T-helper 1 cell treated with Interleukin-12 subunit alpha and Interleukin-12 subunit beta and Interleukin-4 antibody, amounts not matched to agents 30 ng/mL and 1 ng/mL, for 36 hours (primary cell): Measurements from ENCODE around the gene MED28. TPM values are rescaled to one million over a fixed set of nuclear protein-coding genes. Genes with fewer than 3 reads are reported as not detected.

Experiments
- intact Hi-C: fragments of 100-400 bp; cut with micrococcal nuclease; formaldehyde crosslinking; loops from one replicate; pipeline ENCODE4 v1.15.1; 2024
- total RNA-seq: library from RNA; stranded (reverse); gene quantifications from 2 replicates; pipeline ENCODE4 v1.2.3, GENCODE V29; 2022

Gene MED28
- total RNA-seq, 1 donor from 2014 or later, result 42.7 TPM

GRCh38 chr4:17662694-17663093 lies 48.3 kb downstream of the MED28 start:
- intact Hi-C loops, result no loop called here

GRCh38 chr4:17664755-17665154 lies 50.3 kb downstream of the MED28 start:
- intact Hi-C loops, result no loop called here

- intact Hi-C loops, result no loop called here
Observed at GRCh38 chr4:17665346-17665745, 50.9 kb downstream of the MED28 start.

- intact Hi-C loops, result no loop called here
Observed at GRCh38 chr4:17665852-17666251, 51.4 kb downstream of the MED28 start.

- intact Hi-C loops, result no loop called here
Observed at GRCh38 chr4:17667253-17667652, 52.8 kb downstream of the MED28 start.

- intact Hi-C loops, result no loop called here
Observed at GRCh38 chr4:17667653-17668201, 53.3 kb downstream of the MED28 start.

GRCh38 chr4:17670423-17670822 lies 56.0 kb downstream of the MED28 start:
- intact Hi-C loops, result no loop called here

- intact Hi-C loops, result no loop called here
Observed at GRCh38 chr4:17680559-17681280, 66.3 kb downstream of the MED28 start.

GRCh38 chr4:17681281-17682221 lies 67.1 kb downstream of the MED28 start:
- intact Hi-C loops, result no loop called here

GRCh38 chr4:17682222-17682566 lies 67.8 kb downstream of the MED28 start:
- intact Hi-C loops, result no loop called here

Other genes starting within 250 kb of the MED28 start
- gene QDPR, start 102.6 kb upstream of the MED28 start, total RNA-seq, result 13.4 and 14.6 TPM in 2 replicates
- gene CLRN2, start 99.5 kb upstream of the MED28 start, total RNA-seq, result not detected in 2 replicates
- 139 and 141 TPM in 2 replicates for gene LAP3, start 37.4 kb upstream of the MED28 start, total RNA-seq
- gene FAM184B, start 167.0 kb downstream of the MED28 start, total RNA-seq, result not detected in 2 replicates
- gene DCAF16, start 196.1 kb downstream of the MED28 start, total RNA-seq, result 46.1 and 50.2 TPM in 2 replicates
- 42.8 and 43.4 TPM in 2 replicates for gene NCAPG, start 196.3 kb downstream of the MED28 start, total RNA-seq